Measurements from ENCODE around the gene FAM131A.

GRCh38 chr3:184332370-184333090 lies 4.9 kb upstream of the FAM131A start:
- TF ChIP-seq EZH2 (IDR thresholded peaks at IDR 0.05; ENCODE audit: borderline replicate concordance, low read length) (no peak), CTCF (conservative IDR thresholded peaks at IDR 0.05 in 1 of 2, IDR thresholded peaks at IDR 0.05 in 1 of 2; ENCODE audit: extremely low read depth in 1 of 2, insufficient read depth in 1 of 2, low read depth in 1 of 2, low read length in 2 of 2) (no peak)

Data from mammary epithelial cell (primary cell).